Upper lobe of left lung (tissue), 6 donors: ENCODE results near the gene RPLP2. TPM values are rescaled to one million over a fixed set of nuclear protein-coding genes. Genes with fewer than 3 reads are reported as not detected.

Source experiments
- ATAC-seq, 2 donors: fragments of 200-7000 bp; cut with Tn5 transposase; one replicate each; pipeline ENCODE4 v1.9.1; 2022; ENCODE audit warnings: mild to moderate bottlenecking in 2 of 2, moderate library complexity in 2 of 2; ENCODE audit not compliant: low FRiP score in 2 of 2
- DNase-seq, 2 donors: peaks; one replicate each; pipeline ENCODE4 v3.0.0-alpha.2; 2019 to 2020
- H3K27ac ChIP-seq, 4 donors: fragments of 200-600 bp; sonication (generic); one replicate each; pipeline ENCODE4 v1.5.1; 2016 to 2019
- H3K27me3 ChIP-seq, 4 donors: fragments of 200-600 bp; sonication (generic); one replicate each; pipeline ENCODE4 v1.5.1; 2017 to 2019
- H3K36me3 ChIP-seq, 4 donors: fragments of 200-600 bp; sonication (generic); one replicate each; pipeline ENCODE4 v1.5.1; 2016 to 2019
- H3K4me1 ChIP-seq, 4 donors: fragments of 200-600 bp; sonication (generic); one replicate each; pipeline ENCODE4 v1.5.1; 2018 to 2019
- H3K4me3 ChIP-seq, 4 donors: fragments of 200-600 bp; sonication (generic); one replicate each; pipeline ENCODE4 v1.5.1; 2017 to 2019; ENCODE audit warnings: mild to moderate bottlenecking in 2 of 4, moderate library complexity in 1 of 4
- H3K9me3 ChIP-seq, 4 donors: fragments of 200-600 bp; sonication (generic); one replicate each; pipeline ENCODE4 v1.5.1; 2018 to 2019
- CTCF ChIP-seq, 6 experiments: fragments of 450-650 bp in 4 of 6; fragments of 200-600 bp in 2 of 6; sonication (generic) in 2 of 6; IDR thresholded peaks; one replicate each; pipeline ENCODE4 v1.5.1; 2016 to 2019; ENCODE audit warnings: antibody characterized with exemption in 6 of 6
- EP300 ChIP-seq, 4 donors: sonication (generic); formaldehyde crosslinking; IDR thresholded peaks; one replicate each; pipeline ENCODE4 v1.5.1; 2017; ENCODE audit warnings: antibody characterized with exemption in 4 of 4, control low read depth in 2 of 4
- POLR2A ChIP-seq, 4 donors: fragments of 450-650 bp; IDR thresholded peaks; one replicate each; pipeline ENCODE4 v1.5.1; 2016 to 2017; ENCODE audit warnings: antibody characterized with exemption in 4 of 4, mild to moderate bottlenecking in 2 of 4
- POLR2AphosphoS5 ChIP-seq, 2 donors: sonication (generic); formaldehyde crosslinking; IDR thresholded peaks; one replicate each; pipeline ENCODE4 v1.5.1; 2017; ENCODE audit warnings: antibody characterized with exemption in 2 of 2
- WGBS, 2 donors: methylation state at CpG; one replicate each; pipeline ENCODE4 v1.1.5; 2017 to 2018; 5-methylcytosine and 5-hydroxymethylcytosine counted together
- total RNA-seq, 6 donors: library from RNA; depleted of rRNA in 4 of 6; stranded (reverse); fragments of >200 nt in 4 of 6; gene quantifications; one replicate each; pipeline versions ENCODE4 v1.1.0 to v1.2.1, GENCODE V29; 2016 to 2021
- donor health status: DM: no; HTN: no; CAD: no; lungs with moderate emphysema.
- donor health status: DM: no; HTN: yes; CAD: no; lungs with severe emphysema.

RPLP2 gene
- total RNA-seq, 6 donors from 2014 or later: 451 to 1,926 (median 773) TPM

DNA sequence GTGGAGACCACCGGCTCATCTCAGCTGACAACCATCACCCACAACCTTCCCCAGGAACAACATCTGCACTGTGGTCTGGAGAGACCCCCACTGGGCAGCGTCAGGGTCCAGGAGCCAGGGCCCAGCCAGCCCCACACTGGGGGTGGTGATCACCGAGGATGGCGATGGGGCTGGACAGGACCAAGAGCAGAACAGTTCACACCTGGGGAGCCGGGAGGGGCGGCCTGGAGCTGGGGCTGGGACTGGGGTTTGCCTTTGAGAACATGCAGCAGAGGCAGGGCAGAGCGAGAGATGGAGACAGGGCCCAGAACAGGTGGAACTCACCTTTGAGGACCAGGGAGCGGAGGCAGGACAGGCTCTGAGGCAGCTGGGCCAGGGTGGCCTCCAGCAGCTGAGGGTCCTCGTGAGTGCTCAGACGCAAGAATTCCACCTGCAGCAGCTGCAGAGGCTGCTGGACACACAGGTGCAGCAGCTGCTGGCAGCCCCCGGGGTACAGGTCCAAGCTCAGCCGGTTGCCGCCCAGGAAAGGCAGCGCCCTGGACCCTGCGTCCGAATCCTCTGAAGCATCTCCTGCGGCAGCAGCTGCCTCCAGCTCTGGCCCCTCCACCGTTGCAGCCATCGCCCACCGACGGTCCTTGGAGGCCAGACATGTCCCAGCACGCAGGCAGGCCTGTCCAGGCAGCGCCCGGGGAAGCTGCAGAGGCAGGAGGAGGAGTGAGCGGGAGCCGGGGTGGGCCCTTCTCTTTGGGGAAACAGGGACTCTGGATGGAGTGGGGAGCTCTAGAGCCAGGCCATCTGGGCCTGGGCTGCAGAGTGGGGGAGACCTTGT lies 5.8 kb upstream of the RPLP2 start:
- no peak for ATAC-seq
- 56 to 66% methylated on average over 22 to 26 of the region's 26 CpGs for WGBS, 2 donors
- Histone ChIP-seq H3K4me3 (peak overlapping the region in 3 of 4 donors; percentile 61 to 82 (median 62)), H3K4me1 (peaks cover 21 to 35% (median 28%) of the 10 kb centered on the region in 4 donors), H3K27me3 (no peaks in the 10 kb centered on the region), H3K9me3 (no peaks in the 10 kb centered on the region), H3K36me3 (peaks cover 0 to 32% (median 8%) of the 10 kb centered on the region in 4 donors), H3K27ac (peak overlapping the region in 3 of 4 donors; percentile 90 to 96 (median 95))
- peak in 1 of 2 donors; percentile 80 for DNase-seq
- TF ChIP-seq POLR2AphosphoS5 (IDR thresholded peaks at IDR 0.05): no peak
- TF ChIP-seq POLR2A (IDR thresholded peaks at IDR 0.05): no peak
- TF ChIP-seq CTCF (IDR thresholded peaks at IDR 0.05): no peak
- no peak for TF ChIP-seq EP300 (IDR thresholded peaks at IDR 0.05)

GRCh38 chr11:804599-804964 lies 5.2 kb upstream of the RPLP2 start:
- peak overlapping the region; percentile 90 to 96 (median 93) for H3K27ac ChIP-seq
- WGBS, 2 donors: 6 to 8% methylated on average over 15 to 18 of the region's 18 CpGs

DNA sequence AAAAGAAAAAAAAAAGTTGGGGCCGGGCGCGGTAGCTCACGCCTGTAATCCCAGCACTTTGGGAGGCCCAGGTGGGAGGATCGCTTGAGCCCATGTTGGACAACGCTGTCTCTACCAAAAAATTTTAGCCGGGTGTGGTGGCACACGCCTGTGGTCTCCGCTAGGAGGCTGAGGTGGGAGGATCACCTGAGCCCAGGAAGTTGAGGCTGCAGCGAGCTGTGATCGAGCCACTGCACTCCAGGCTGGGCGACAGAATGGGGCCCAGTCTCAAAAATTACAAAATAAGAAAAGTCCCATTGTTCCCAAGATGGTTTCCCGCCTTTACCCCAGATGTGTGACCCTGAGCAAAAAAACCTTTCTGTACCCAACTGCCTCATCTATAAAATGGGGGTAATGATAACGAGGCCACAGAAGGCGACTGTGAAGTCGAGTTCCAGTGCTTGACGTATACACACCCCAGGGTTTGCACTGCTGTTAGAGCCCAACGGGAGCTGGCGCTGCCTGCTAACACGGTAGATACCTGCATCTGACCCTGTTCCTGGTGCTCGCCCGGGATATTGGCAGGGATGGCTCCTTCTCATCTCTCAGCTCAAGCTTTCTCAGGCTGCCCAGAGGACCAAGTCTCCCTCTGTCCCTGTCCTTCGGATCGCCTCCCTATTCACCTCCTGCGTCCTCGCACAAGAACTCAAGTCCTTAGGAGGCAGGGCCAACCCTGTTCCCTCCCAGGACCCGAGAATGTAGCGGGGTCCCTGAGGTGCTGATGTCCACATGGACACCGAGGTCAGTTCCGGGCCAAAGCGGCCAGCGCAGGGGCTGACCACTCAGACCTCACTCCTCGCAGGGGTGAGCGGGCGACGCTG lies 1.1 kb upstream of the RPLP2 start:
- TF ChIP-seq POLR2A (IDR thresholded peaks at IDR 0.05) (no peak), EP300 (IDR thresholded peaks at IDR 0.05) (no peak), POLR2AphosphoS5 (IDR thresholded peaks at IDR 0.05) (no peak), CTCF (IDR thresholded peaks at IDR 0.05) (no peak)
- Histone ChIP-seq H3K27ac (peak overlapping the region; percentile 93 to 98 (median 95)), H3K4me1 (peaks cover 32 to 55% (median 43%) of the 10 kb centered on the region in 4 donors), H3K36me3 (peaks cover 0 to 26% (median 19%) of the 10 kb centered on the region in 4 donors), H3K4me3 (peak overlapping the region; percentile 73 to 99 (median 90)), H3K9me3 (no peaks in the 10 kb centered on the region), H3K27me3 (no peaks in the 10 kb centered on the region)
- ATAC-seq: no peak
- peak in 1 of 2 donors; percentile 2 for DNase-seq
- 29 to 56% methylated on average over 19 to 36 of the region's 36 CpGs for WGBS, 2 donors

More at GRCh38 chr11:804599-804964, 5.2 kb upstream of the RPLP2 start:
- TF ChIP-seq EP300 (IDR thresholded peaks at IDR 0.05) (no peak), CTCF (IDR thresholded peaks at IDR 0.05) (peak in 1 of 6 experiments; percentile 12), POLR2A (IDR thresholded peaks at IDR 0.05) (no peak), POLR2AphosphoS5 (IDR thresholded peaks at IDR 0.05) (no peak)
- no peaks in the 10 kb centered on the region for H3K27me3 ChIP-seq
- ATAC-seq (no peak), DNase-seq (no peak)
- peaks cover 21 to 36% (median 28%) of the 10 kb centered on the region in 4 donors for H3K4me1 ChIP-seq
- H3K4me3 ChIP-seq: peak overlapping the region; percentile 57 to 82 (median 62)
- no peaks in the 10 kb centered on the region for H3K9me3 ChIP-seq
- H3K36me3 ChIP-seq: peaks cover 0 to 29% (median 8%) of the 10 kb centered on the region in 4 donors

DNA sequence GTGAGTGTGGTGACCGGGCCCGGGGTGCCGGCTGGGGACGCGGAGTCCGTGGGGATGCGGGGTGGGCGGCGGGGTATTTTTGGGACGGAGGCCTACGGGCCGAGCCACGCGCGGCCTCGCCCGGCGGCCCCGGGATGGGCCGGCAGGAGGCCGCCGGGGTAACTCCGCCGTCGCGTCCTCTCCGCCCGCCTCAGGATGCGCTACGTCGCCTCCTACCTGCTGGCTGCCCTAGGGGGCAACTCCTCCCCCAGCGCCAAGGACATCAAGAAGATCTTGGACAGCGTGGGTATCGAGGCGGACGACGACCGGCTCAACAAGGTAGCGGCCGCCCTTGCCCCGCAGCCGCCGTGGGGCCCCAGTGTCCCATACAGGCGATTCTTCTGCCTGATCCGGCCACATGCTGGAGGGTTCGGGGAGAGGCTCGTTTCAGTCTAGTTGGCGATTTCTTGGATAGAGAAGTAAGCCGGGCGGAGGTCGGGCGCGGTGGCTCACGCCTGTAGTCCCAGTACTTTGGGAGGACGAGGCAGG lies 337 bp downstream of the RPLP2 start:
- peaks cover 18 to 41% (median 31%) of the 10 kb centered on the region in 4 donors for H3K4me1 ChIP-seq

More for the DNA sequence above, 337 bp downstream of the RPLP2 start:
- TF ChIP-seq POLR2AphosphoS5 (IDR thresholded peaks at IDR 0.05): no peak
- TF ChIP-seq CTCF (IDR thresholded peaks at IDR 0.05): peak in 2 of 6 experiments; percentile 15 to 52
- DNase-seq (no peak), ATAC-seq (peak in 1 of 2 donors; percentile 4)
- no peaks in the 10 kb centered on the region for H3K27me3 ChIP-seq
- 0 to 1% methylated on average over 5 to 38 of the region's 55 CpGs for WGBS, 2 donors
- H3K36me3 ChIP-seq: peaks cover 0 to 36% (median 22%) of the 10 kb centered on the region in 4 donors
- H3K4me3 ChIP-seq: peak overlapping the region; percentile 73 to 99 (median 90)
- H3K9me3 ChIP-seq: no peaks in the 10 kb centered on the region
- H3K27ac ChIP-seq: peak overlapping the region; percentile 93 to 98 (median 95)
